ENCODE data around the gene OLFML3. TPM values are rescaled to one million over a fixed set of nuclear protein-coding genes. Genes with fewer than 3 reads are reported as not detected.
"Not testable (repeated sequence)": the region's sequence is repeated elsewhere in the genome, so short reads cannot be mapped to it uniquely, and the experiment has no call there.

OLFML3 gene
- total RNA-seq, 3 donors from 2014 or later, result 0.15 to 0.21 (median 0.16) TPM

- Mint-ChIP-seq H3K4me1 (ENCODE audit: low read depth) (no peaks in the 10 kb centered on the region), H3K36me3 (ENCODE audit: insufficient read depth) (no peaks in the 10 kb centered on the region), H3K4me3 (no peak overlapping the region), H3K9me3 (peaks cover 4% of the 10 kb centered on the region), H3K27me3 (ENCODE audit: low read depth) (peaks cover 13% of the 10 kb centered on the region)
- ATAC-seq (no peak), DNase-seq (no peak)
Measured at GRCh38 chr1:114015075-114015474, 35.8 kb downstream of the OLFML3 start.

- H3K27me3 Mint-ChIP-seq (ENCODE audit: low read depth); ATAC-seq; DNase-seq; H3K4me1 Mint-ChIP-seq (ENCODE audit: low read depth); H3K4me3 Mint-ChIP-seq; H3K36me3 Mint-ChIP-seq (ENCODE audit: insufficient read depth); H3K9me3 Mint-ChIP-seq: not testable (repeated sequence)
Measured at GRCh38 chr1:114019724-114020123, 40.5 kb downstream of the OLFML3 start.

- no peak overlapping the region for H3K4me3 Mint-ChIP-seq
- ATAC-seq, result no peak
- H3K27me3 Mint-ChIP-seq (ENCODE audit: low read depth), result peaks cover 5% of the 10 kb centered on the region
- no peak for DNase-seq
- H3K36me3 Mint-ChIP-seq (ENCODE audit: insufficient read depth), result no peaks in the 10 kb centered on the region
- H3K4me1 Mint-ChIP-seq (ENCODE audit: low read depth), result no peaks in the 10 kb centered on the region
- H3K9me3 Mint-ChIP-seq, result peaks cover 4% of the 10 kb centered on the region
Measured at GRCh38 chr1:114021665-114022099, 42.4 kb downstream of the OLFML3 start.

- Mint-ChIP-seq H3K9me3 (peaks cover 4% of the 10 kb centered on the region), H3K36me3 (ENCODE audit: insufficient read depth) (no peaks in the 10 kb centered on the region), H3K4me1 (ENCODE audit: low read depth) (no peaks in the 10 kb centered on the region), H3K4me3 (no peak overlapping the region), H3K27me3 (ENCODE audit: low read depth) (peaks cover 3% of the 10 kb centered on the region)
- no peak for ATAC-seq
- DNase-seq, result no peak
Measured at GRCh38 chr1:114022877-114023276, 43.6 kb downstream of the OLFML3 start.

- DNase-seq (no peak), ATAC-seq (no peak)
- H3K4me3 Mint-ChIP-seq, result no peak overlapping the region
- H3K36me3 Mint-ChIP-seq (ENCODE audit: insufficient read depth), result no peaks in the 10 kb centered on the region
- H3K4me1 Mint-ChIP-seq (ENCODE audit: low read depth), result no peaks in the 10 kb centered on the region
- H3K27me3 Mint-ChIP-seq (ENCODE audit: low read depth), result peaks cover under 1% of the 10 kb centered on the region
- H3K9me3 Mint-ChIP-seq, result peaks cover 4% of the 10 kb centered on the region
Measured at GRCh38 chr1:114023377-114023776, 44.1 kb downstream of the OLFML3 start.

GRCh38 chr1:114024049-114024448, 44.8 kb downstream of the OLFML3 start:
- Mint-ChIP-seq H3K27me3 (ENCODE audit: low read depth) (no peaks in the 10 kb centered on the region), H3K36me3 (ENCODE audit: insufficient read depth) (no peaks in the 10 kb centered on the region), H3K4me3 (no peak overlapping the region), H3K9me3 (peaks cover 4% of the 10 kb centered on the region), H3K4me1 (ENCODE audit: low read depth) (no peaks in the 10 kb centered on the region)
- DNase-seq (no peak), ATAC-seq (no peak)

GRCh38 chr1:114025609-114026401, 46.5 kb downstream of the OLFML3 start:
- no peaks in the 10 kb centered on the region for H3K36me3 Mint-ChIP-seq (ENCODE audit: insufficient read depth)
- H3K27me3 Mint-ChIP-seq (ENCODE audit: low read depth), result no peaks in the 10 kb centered on the region
- ATAC-seq, result no peak
- no peaks in the 10 kb centered on the region for H3K9me3 Mint-ChIP-seq
- H3K4me3 Mint-ChIP-seq, result no peak overlapping the region
- no peaks in the 10 kb centered on the region for H3K4me1 Mint-ChIP-seq (ENCODE audit: low read depth)
- no peak for DNase-seq

- Mint-ChIP-seq H3K9me3 (no peaks in the 10 kb centered on the region), H3K36me3 (ENCODE audit: insufficient read depth) (no peaks in the 10 kb centered on the region), H3K4me1 (ENCODE audit: low read depth) (no peaks in the 10 kb centered on the region), H3K4me3 (no peak overlapping the region), H3K27me3 (ENCODE audit: low read depth) (no peaks in the 10 kb centered on the region)
- ATAC-seq, result no peak
- DNase-seq, result no peak
Measured at GRCh38 chr1:114026797-114027196, 47.5 kb downstream of the OLFML3 start.

Other genes with a start within 250 kb of the OLFML3 start
- 10 to 100 TPM in 1 of 3 donors, 1 to 10 TPM in 2; 9.1 to 10.9 (median 9.9) TPM for gene PHTF1, start 220.0 kb upstream of the OLFML3 start, total RNA-seq
- 10 to 100 TPM; 15.4 to 20.2 (median 17.2) TPM for gene RSBN1, start 167.0 kb upstream of the OLFML3 start, total RNA-seq
- gene PTPN22, start 107.8 kb upstream of the OLFML3 start, total RNA-seq, result 10 to 100 TPM; 39.9 to 49.3 (median 46.8) TPM
- 1 to 10 TPM in 2 of 3 donors, under 1 TPM in 1; 0.74 to 1.6 (median 1.4) TPM for gene BCL2L15, start 91.9 kb upstream of the OLFML3 start, total RNA-seq
- 10 to 100 TPM; 32.2 to 36.3 (median 32.3) TPM for gene AP4B1, start 74.7 kb upstream of the OLFML3 start, total RNA-seq
- gene DCLRE1B, start 74.1 kb upstream of the OLFML3 start, total RNA-seq, result 10 to 100 TPM; 22.0 to 23.2 (median 22.2) TPM
- gene HIPK1, start 50.1 kb upstream of the OLFML3 start, total RNA-seq, result 10 to 100 TPM; 63.6 to 67.1 (median 63.6) TPM
- not detected for gene SYT6, start 174.4 kb downstream of the OLFML3 start, total RNA-seq